ENCODE measurements around the gene SAMSN1. TPM values are rescaled to one million over a fixed set of nuclear protein-coding genes. Genes with fewer than 3 reads are reported as not detected.

Gene SAMSN1
- total and polyA plus RNA-seq, 9 of the 15 experiments (the other 6 are each of a cell fraction or from before 2014, with no cell fraction given), result 101 to 223 (median 159) TPM

- TF ChIP-seq CBFA2T2 (conservative IDR thresholded peaks at IDR 0.05), result no peak; the same call in none of the 2 replicates
- no peak for TF ChIP-seq HINFP (tag; conservative IDR thresholded peaks at IDR 0.05; ENCODE audit: low read depth)
- TF ChIP-seq HDAC2 (IDR thresholded peaks at IDR 0.05), result no peak
- TF ChIP-seq CHD7 (IDR thresholded peaks at IDR 0.05; ENCODE audit: low read depth, low read length), result no peak
- no peak for TF ChIP-seq NFE2 (IDR thresholded peaks at IDR 0.05; ENCODE audit: low read depth)
- TF ChIP-seq ZNF76 (CRISPR knock-in tag; IDR thresholded peaks at IDR 0.05; ENCODE audit: borderline replicate concordance), result no peak
- TF ChIP-seq ZNF224 (CRISPR knock-in tag; IDR thresholded peaks at IDR 0.05), result no peak
- no peak for TF ChIP-seq DIDO1 (tag; IDR thresholded peaks at IDR 0.05; ENCODE audit: low read depth)
- TF ChIP-seq XRCC5 (IDR thresholded peaks at IDR 0.05; ENCODE audit: low read depth, low read length), result no peak
- TF ChIP-seq ZNF212 (CRISPR knock-in tag; IDR thresholded peaks at IDR 0.05), result no peak
- TF ChIP-seq SMARCA4 (IDR thresholded peaks at IDR 0.05), result peak; percentile 85
- TF ChIP-seq CBX2 (IDR thresholded peaks at IDR 0.05; ENCODE audit: insufficient read depth, low read length, poor library complexity, severe bottlenecking), result no peak
- no peak for TF ChIP-seq NFATC3 (IDR thresholded peaks at IDR 0.05)
- TF ChIP-seq XRCC4 (IDR thresholded peaks at IDR 0.05; ENCODE audit: extremely low read depth, insufficient read depth, insufficient read length), result no peak
- no peak for TF ChIP-seq ID3 (CRISPR knock-in tag; IDR thresholded peaks at IDR 0.05)
- TF ChIP-seq ID3 (tag; IDR thresholded peaks at IDR 0.05), result no peak
- no peak for TF ChIP-seq PRMT5 (CRISPR knock-in tag; IDR thresholded peaks at IDR 0.05)
Observed at GRCh38 chr21:14452031-14452726, 93.9 kb downstream of the SAMSN1 start (continued).

Data from K562 (cell line).